GM18517 (cell line): ENCODE data around the gene FUT8.

Experiments used
- ATAC-seq: cut with Tn5 transposase; IDR thresholded peaks from one replicate; pipeline ENCODE4 v1.9.1; 2021; ENCODE audit warnings: mild to moderate bottlenecking, moderate library complexity; ENCODE audit not compliant: unreplicated experiment

The FUT8 gene

GRCh38 chr14:65487783-65488494, 75.4 kb downstream of the FUT8 start:
- ATAC-seq, result no peak

GRCh38 chr14:65491274-65491673, 78.7 kb downstream of the FUT8 start:
- no peak for ATAC-seq

- ATAC-seq, result no peak
These were observed 79.7 kb downstream of the FUT8 start for GRCh38 chr14:65492266-65492665.

- no peak for ATAC-seq
These were observed 82.7 kb downstream of the FUT8 start for GRCh38 chr14:65495196-65495595.

DNA sequence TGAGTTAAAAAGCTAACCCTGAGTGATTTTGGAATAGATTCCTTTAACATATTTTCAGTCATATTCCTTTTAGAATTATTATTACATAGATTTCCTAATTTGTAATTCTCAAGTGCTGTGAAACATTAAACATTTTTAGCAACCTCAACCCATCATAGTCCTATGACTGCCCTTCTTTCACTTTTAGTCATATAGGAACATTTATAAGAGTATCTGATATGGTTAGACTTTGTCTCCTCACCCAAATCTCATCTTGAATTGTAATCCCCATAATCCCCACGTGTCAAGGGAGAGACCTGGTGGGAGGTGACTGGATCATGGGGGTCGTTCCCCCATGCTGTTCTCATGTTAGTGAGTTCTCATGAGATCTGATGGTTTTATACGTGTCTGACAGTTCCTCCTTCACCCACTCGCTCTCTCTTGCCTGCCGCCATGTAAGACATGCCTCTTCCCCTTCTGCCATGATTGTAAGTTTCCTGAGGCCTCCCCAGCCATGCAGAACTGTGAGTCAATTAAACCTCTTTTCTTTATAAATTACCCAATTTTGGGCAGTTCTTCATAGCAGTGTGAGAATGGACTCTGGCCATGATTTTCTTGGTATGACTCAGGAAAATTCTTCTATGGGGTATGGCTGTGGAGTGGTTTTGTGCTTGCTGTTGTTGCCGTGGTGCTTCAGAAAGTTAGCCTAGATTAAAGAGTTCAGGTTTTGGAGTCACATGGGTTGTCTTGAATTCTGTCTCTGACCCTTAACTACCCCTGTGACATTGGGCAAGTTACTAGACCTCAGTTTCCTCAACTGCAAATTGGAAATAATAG, 83.9 kb downstream of the FUT8 start:
- no peak for ATAC-seq

- no peak for ATAC-seq
These were observed 86.6 kb downstream of the FUT8 start for GRCh38 chr14:65499138-65499537.

DNA sequence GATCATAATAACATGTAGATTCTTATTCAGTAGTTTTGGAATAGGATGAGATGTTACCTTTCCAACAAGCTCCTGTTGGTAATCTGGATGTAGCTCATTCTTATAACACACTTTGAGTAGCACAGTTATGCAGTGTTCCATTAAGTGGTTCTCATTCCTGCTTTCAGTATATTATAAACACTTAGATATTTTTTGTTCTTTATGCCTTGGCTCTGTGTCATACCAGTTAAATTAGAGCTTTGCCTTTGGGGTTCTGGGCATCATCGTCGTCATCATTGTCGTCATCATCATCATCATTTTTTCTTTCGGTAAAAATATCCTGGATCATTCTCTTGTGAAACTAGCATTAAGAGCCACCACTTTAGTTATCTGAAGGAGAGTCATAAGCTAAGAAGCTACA, 87.5 kb downstream of the FUT8 start:
- no peak for ATAC-seq

GRCh38 chr14:65501328-65501727, 88.8 kb downstream of the FUT8 start:
- ATAC-seq, result no peak

DNA sequence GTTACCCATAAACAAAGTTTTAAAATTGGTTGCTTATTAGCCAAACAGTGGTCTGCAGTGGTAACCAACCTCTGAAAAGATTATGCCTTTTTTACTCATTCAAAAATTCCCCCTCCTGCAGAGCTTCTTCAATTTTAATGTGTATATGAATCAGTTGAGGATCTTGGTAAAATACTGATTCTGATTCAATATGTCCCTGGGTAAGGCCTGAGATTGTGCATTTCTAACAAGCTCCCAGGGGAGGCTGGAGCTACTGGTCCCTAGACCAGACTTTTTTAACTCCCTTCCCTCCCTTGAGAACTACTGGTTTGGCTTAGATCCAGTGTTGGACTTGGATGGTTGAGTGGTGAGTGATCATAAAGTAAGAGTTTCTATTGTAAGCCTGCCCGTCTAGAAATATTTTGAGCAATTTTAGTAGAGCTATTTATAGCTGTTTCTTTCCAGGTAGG, 90.2 kb downstream of the FUT8 start:
- ATAC-seq, result no peak

DNA sequence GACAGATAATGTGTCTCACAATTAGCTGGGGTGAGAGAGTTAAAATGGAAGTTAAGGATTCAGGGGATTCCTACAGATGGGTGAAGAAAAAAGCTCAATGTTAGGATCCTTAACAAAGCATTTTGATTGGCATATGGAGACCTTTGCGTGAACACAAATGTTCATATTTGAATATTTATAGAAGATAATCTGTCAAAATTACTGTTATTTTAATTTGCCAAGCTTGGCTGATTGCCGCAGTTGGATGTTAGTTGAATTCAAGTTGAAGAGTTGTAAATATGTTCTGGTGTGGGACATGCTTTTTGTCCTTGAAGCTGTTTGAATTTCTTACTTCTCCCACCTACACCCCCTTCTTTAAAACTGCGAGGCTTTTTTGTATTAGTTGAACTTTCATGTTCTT, 91.2 kb downstream of the FUT8 start:
- no peak for ATAC-seq

GRCh38 chr14:65506801-65507200, 94.3 kb downstream of the FUT8 start:
- ATAC-seq, result no peak

DNA sequence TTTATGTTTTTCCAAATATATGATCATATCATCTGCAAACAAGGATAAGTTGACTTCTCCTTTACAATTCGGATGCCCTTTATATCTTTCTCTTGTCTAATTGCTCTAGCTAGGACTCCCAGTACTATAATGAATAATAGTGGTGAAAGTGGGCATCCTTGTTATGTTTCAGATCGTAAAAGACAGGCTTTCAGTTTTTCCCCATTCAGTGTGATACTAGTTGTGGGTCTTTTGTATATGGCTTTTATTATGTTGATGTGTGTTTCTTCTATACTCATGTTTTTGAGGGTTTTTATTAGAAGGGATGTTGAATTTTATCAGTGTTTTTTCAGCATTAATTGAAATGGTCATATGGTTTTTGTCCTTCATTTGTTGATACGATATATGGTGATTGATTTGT, 97.3 kb downstream of the FUT8 start:
- no peak for ATAC-seq

DNA sequence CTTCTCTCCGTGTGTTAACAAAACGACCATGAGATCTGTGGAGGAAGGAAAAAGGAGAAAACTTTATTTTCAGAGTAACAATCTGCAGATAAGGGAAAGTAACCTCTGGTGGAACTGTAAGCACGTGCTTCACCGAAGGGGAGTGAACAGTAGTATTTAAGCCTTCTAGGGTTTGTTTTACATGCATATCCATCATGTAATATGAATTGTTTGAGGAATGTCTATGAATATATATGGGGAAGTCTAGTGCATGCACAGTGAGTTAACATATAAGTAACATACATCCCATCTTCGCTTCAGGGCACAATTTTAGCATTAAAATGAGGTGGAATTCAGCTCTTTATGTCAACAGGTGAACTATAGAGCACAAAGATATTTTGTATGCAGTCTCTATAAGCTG, 101.1 kb downstream of the FUT8 start:
- ATAC-seq, result no peak

DNA sequence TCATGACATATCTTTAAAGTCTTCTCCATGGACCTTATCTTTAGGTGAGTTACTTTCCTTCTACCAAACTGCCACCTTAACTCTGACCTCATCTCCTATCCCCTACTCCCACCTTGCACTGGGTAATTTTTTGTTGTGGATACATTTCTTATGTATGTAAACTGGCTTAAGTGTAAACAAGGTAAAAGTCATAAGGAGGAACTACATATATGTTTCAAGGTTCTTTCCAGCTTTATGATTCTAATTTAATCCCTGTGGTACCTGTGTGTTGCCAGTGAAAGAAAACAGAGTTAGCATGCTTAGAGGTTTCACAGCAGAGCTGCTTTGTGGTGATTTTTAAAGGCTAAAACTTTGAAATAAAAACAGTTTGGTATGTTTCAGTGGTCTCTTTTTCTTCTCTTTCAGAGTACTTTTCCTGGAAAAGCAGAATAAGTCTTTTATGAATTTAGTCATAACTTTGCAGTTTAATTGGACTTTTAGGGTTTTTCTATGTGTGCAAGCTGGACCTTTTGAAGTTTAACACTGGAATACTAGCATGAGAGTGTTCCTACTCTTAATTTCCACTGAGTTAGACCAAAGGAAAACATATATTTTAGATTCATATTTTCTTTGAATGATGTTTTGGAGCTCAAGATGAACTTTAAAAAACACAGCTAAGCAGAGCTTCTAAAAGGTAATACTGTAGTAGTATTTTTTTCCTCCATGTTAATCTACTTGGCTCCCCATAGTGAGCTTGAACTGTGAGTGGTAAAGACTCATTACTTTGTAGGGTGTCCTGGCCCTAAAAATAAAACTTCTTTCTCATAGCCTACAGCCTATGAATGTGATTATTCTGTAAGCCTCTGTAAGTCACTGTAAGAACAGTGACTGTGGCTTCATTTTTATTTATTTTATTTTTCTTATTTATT, 105.4 kb downstream of the FUT8 start:
- no peak for ATAC-seq

DNA sequence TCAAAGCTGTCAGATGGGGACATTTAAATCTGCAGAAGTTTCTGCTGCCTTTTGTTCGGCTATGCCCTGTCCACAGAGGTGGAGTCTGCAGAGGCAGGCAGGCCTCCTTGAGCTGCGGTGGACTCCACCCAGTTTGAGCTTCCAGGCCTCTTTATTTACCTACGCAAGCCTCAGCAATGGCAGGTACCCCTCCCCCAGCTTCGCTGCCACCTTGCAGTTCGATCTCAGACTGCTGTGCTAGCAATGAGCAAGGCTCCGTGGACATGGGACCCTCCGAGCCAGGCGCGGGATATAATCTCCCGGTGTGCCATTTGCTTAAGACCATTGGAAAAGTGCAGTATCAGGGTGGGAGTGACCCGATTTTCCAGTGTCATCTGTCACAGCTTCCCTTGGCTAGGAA, 115.5 kb downstream of the FUT8 start:
- no peak for ATAC-seq

GRCh38 chr14:65531148-65531547, 118.6 kb downstream of the FUT8 start:
- no peak for ATAC-seq

DNA sequence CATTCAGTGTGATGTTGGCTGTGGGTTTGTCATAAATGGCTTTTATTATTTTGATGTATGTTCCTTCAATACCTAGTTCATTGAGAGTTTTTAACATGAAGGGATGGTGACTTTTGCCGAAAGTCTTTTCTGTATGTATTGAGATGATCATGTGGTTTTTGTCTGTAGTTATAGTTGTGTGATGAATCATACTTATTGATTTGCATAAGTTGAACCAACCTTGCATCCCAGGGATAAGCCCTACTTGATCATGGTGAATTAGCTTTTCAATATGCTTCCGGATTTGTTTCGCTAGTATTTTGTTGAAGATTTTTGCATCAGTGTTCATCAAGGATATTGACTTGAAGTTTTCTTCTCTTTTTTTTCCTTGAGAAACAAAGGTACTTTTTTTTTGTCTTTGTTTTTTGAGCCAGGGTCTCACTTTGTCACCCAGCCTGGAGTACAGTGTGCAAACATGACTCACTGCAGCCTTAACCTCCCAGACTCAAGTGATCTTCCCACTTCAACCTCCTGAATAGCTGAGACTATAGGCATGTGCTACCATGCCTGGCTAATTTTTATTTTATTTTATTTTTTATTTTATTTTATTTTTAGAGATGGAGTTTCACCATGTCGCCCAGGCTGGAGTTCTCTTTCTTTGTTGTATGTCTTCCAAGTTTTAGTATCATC, 121.3 kb downstream of the FUT8 start:
- ATAC-seq, result no peak

DNA sequence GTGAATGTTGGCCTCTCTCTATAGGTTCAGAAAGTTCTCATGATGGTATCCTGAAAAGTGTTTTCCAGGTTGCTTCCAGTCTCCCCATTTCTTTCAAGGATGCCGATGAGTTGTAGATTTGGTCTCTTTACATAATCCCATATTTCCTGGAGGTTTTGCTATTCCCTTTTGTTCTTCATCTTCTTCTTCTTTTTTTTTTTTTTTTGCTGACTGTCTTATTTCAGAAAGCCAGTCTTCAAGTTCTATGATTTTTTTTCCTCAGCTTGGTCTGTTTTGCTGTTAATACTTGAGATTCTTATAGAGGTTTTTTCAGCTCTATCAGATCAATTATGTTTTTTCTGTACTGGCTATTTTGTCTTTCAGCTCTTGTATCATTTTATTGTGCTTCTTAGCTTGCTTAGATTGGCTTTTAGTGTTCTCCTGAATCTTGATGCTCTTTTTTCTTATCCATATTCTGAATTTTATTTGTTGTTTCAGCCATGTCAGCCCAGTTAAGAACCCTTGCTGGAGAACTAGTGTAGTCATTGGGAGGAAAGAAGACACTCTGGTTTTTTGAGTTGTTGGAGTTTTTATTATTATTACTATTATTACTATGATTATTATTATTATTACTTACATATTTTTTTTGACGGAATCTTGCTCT, 124.4 kb downstream of the FUT8 start:
- ATAC-seq, result no peak

DNA sequence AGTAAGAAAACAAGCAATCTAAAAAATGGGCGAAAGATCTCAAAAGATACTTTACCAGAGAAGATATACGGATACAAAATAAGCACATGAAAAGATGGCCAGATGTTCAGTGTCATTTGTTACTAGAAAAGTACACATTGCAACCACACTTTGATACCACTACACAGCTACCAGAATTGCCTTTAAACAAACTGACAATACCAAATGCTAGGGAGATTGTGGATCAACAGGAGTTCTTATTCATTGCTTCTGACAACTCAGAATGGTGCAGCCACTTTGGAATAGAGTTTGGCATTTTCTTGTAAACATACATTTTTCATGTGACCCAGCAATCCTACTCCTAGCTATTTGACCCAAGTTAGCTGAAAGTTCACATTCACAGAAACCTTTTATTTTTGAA, 136.3 kb downstream of the FUT8 start:
- no peak for ATAC-seq

- ATAC-seq, result no peak
These were observed 136.9 kb downstream of the FUT8 start for GRCh38 chr14:65549429-65549828.
